Fibroblast of lung (primary cell): Measurements from ENCODE around the gene GJD4.

ENCODE experiments used
- CTCF ChIP-seq, 2 donors: IDR thresholded peaks in 1 of 2; conservative IDR thresholded peaks in 1 of 2; 1 replicate in 1 of 2; 2 replicates in 1 of 2; pipeline ENCODE4 v1.5.1; 2011 to 2012; ENCODE audit warnings: low read length in 2 of 2, control low read depth in 1 of 2, inconsistent platforms in 1 of 2, low read depth in 1 of 2, mild to moderate bottlenecking in 1 of 2
- EZH2 ChIP-seq: IDR thresholded peaks from 2 replicates; pipeline ENCODE4 v1.5.1; 2012; ENCODE audit warnings: low read length, control low read depth, mild to moderate bottlenecking; ENCODE audit errors: missing control alignments

GRCh38 chr10:35567951-35568350 lies 37.2 kb upstream of the GJD4 start:
- TF ChIP-seq CTCF (conservative IDR thresholded peaks at IDR 0.05 in 1 of 2, IDR thresholded peaks at IDR 0.05 in 1 of 2; ENCODE audit: low read depth in 1 of 2, low read length in 2 of 2) (no peak), EZH2 (no peak)
